Psoas muscle (tissue), 8 donors: ENCODE data around the gene MED13L. TPM values are rescaled to one million over a fixed set of nuclear protein-coding genes. Genes with fewer than 3 reads are reported as not detected.

Source experiments
- ATAC-seq, 4 donors: fragments of 200-7000 bp; cut with Tn5 transposase; one replicate each; pipeline ENCODE4 v1.9.1; 2020; ENCODE audit warnings: moderate library complexity in 3 of 4, mild to moderate bottlenecking in 2 of 4
- DNase-seq, 2 donors: peaks; one replicate each; pipeline ENCODE4 v3.0.0-alpha.2; 2020
- H3K27ac ChIP-seq: fragments of 200-600 bp; one replicate; pipeline ENCODE4 v1.8.0; 2022
- H3K27me3 ChIP-seq, 3 donors: fragments of 200-600 bp in 1 of 3; one replicate each; pipeline versions ENCODE4 v1.6.1 to v1.8.0; 2013 to 2022; ENCODE audit warnings: low read length in 2 of 3, mild to moderate bottlenecking in 2 of 3, moderate library complexity in 1 of 3; ENCODE audit not compliant: insufficient read depth in 3 of 3
- H3K36me3 ChIP-seq, 2 donors: fragments of 200-600 bp in 1 of 2; one replicate each; pipeline versions ENCODE4 v1.6.1 to v1.8.0; 2013 to 2022; ENCODE audit warnings: low read depth in 1 of 2, mild to moderate bottlenecking in 1 of 2, moderate library complexity in 1 of 2; ENCODE audit not compliant: insufficient read depth in 1 of 2
- H3K4me1 ChIP-seq: fragments of 200-600 bp; one replicate; pipeline ENCODE4 v1.8.0; 2022
- H3K4me3 ChIP-seq: fragments of 200-600 bp; one replicate; pipeline ENCODE4 v1.8.0; 2022; ENCODE audit warnings: mild to moderate bottlenecking
- H3K9me3 ChIP-seq: fragments of 200-600 bp; one replicate; pipeline ENCODE4 v1.8.0; 2022
- WGBS, 3 donors: extraction: QIAGEN DNeasy Blood & Tissue Kit; methylation state at CpG; one replicate each; pipeline versions ENCODE4 v1.1.6 to v1.1.7; 2013; 5-methylcytosine and 5-hydroxymethylcytosine counted together
- intact Hi-C, 2 donors: fragments of 100-400 bp; cut with DNase I; formaldehyde crosslinking; loops; one replicate each; pipeline versions ENCODE4 v1.11.0 to v1.14.2; 2022
- polyA plus RNA-seq, 3 donors: library from polyadenylated mRNA; stranded (reverse); fragments of 200-250 nt; gene quantifications; one replicate each; pipeline ENCODE4 v1.2.3, GENCODE V29; 2013
- total RNA-seq, 4 donors: library from RNA; stranded (reverse); fragmentation: NEBNext Ultra II Directional in 2 of 4; extraction: Animal tissue kit (Norgen Biotek cat#: 25700) in 2 of 4; gene quantifications; one replicate each; pipeline versions ENCODE4 v1.2.1 to v1.2.4, GENCODE V29; 2021 to 2023
- TF ChIP-seq, protein P1 (sequence below): fragments of 200-600 bp; IDR thresholded peaks from one replicate; pipeline ENCODE4 v1.8.0; 2022; ENCODE audit warnings: antibody characterized with exemption
- donor health status: healthy with polysubstance abuse.
- donor health status: DM: no; HTN: no; CAD: no; lungs with moderate emphysema.
- donor health status: Bipolar disorder and iron deficiency.
- donor health status: healthy.
- donor health status: DM: yes; HTN: yes; CAD: no.
- donor health status: DM: no; HTN: no; CAD: no.
- donor health status: DM: no; HTN: no; CAD: no.
- donor health status: DM: yes; HTN: yes; CAD: no.

The MED13L gene
- total and polyA plus RNA-seq, 7 donors: 8.9 to 90.5 (median 72.5) TPM

DNA sequence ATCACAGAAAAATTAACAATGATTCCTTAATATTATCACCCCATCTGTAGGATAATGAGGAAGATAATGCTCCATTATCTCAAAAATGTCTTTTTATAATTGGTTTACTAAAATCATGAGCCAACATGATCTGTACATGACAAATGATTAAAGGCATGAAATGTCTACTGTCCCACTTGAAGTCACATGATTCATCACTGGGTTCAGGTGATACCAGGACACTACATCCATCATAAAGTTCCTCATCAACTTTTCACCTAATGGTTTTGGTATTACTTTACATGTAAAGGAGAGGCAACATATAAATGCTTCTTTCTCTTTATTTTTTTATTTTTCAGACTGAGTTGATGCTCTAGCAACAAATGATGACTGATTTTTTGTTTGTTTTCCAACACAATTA lies 313.3 kb downstream of the MED13L start:
- intact Hi-C loops: no loop called here
- ATAC-seq: no peak
- no peaks in the 10 kb centered on the region for H3K27me3 ChIP-seq
- no peak overlapping the region for H3K4me3 ChIP-seq
- H3K36me3 ChIP-seq: peaks cover 19 to 95% of the 10 kb centered on the region in 2 donors
- H3K27ac ChIP-seq: no peak overlapping the region
- TF ChIP-seq, protein P1, sequence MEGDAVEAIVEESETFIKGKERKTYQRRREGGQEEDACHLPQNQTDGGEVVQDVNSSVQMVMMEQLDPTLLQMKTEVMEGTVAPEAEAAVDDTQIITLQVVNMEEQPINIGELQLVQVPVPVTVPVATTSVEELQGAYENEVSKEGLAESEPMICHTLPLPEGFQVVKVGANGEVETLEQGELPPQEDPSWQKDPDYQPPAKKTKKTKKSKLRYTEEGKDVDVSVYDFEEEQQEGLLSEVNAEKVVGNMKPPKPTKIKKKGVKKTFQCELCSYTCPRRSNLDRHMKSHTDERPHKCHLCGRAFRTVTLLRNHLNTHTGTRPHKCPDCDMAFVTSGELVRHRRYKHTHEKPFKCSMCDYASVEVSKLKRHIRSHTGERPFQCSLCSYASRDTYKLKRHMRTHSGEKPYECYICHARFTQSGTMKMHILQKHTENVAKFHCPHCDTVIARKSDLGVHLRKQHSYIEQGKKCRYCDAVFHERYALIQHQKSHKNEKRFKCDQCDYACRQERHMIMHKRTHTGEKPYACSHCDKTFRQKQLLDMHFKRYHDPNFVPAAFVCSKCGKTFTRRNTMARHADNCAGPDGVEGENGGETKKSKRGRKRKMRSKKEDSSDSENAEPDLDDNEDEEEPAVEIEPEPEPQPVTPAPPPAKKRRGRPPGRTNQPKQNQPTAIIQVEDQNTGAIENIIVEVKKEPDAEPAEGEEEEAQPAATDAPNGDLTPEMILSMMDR: no peak
- DNase-seq: no peak
- no peaks in the 10 kb centered on the region for H3K9me3 ChIP-seq
- no peaks in the 10 kb centered on the region for H3K4me1 ChIP-seq

DNA sequence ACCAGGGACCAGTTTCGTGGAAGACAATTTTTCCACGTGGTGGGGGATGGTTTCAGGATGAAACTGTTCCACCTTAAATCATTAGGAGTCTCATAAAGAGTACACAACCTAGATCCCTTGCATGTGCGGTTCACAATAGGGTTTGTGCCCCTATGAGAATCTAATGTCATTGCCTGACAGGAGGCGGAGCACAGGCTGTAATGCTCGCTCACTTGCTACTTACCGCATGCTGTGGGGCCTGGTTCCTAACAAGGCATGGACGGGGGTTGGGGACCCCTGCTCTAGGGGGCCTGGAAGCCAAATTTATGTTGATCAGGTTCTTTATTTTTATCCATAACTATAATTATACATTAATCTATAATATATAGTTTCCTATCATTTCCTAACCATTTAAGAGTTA lies 315.3 kb downstream of the MED13L start:
- TF ChIP-seq, protein P1: no peak
- DNase-seq (no peak), ATAC-seq (no peak)
- intact Hi-C loops: no loop called here
- Histone ChIP-seq H3K4me1 (no peaks in the 10 kb centered on the region), H3K27ac (no peak overlapping the region), H3K27me3 (no peaks in the 10 kb centered on the region), H3K4me3 (no peak overlapping the region), H3K36me3 (peaks cover 22 to 87% of the 10 kb centered on the region in 2 donors), H3K9me3 (no peaks in the 10 kb centered on the region)
- 81 to 87% (median 84%) methylated on average over 7 of the region's 7 CpGs for WGBS, 3 donors

DNA sequence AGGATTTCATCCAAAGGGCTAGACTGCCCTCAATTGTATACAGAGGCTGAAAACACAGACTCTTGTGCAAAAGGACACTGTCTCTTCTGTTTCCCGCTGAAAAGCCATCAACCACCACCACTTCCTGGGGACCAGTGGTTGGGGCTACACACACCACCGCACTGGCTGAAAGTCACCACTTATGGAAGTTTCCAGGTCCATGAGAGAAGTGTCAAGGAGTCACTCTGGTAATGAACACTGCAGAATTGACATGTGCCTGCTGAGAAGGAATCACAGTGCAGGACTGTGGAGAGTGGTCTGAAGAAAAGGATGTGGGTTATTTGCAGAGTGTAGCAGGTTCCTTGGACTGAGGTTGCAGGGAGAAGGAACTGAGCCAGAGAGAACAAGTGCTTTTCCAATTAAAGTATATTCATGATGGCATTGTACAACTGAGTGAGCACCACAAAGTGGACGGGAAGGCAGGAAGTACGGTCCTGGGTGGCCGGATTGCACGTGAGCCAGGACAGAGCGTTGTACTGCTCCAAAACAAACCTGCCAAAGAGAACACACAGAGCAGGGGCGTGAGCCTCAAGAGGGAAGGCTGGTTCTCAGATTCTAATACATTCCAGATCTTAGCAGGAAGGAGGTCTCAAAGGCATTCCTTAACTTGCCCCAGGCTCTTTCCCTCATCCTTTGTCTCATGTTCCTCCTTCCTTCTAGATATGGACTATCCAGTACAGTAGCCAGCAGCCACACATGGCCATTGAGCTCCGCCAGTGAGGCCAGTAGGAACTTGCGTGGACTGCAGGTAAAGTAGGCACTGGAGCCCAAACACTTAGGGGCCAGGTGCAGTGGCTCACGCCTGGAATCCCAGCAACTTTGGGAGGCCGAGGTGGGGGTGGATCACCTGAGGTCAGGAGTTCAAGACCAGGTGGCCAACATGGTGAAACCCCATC lies 316.4 kb downstream of the MED13L start:
- intact Hi-C loops: no loop called here
- no peaks in the 10 kb centered on the region for H3K9me3 ChIP-seq
- 81 to 88% (median 88%) methylated on average over 12 of the region's 12 CpGs for WGBS, 3 donors
- H3K27me3 ChIP-seq: no peaks in the 10 kb centered on the region
- H3K36me3 ChIP-seq: peaks cover 21 to 84% of the 10 kb centered on the region in 2 donors
- H3K4me3 ChIP-seq: no peak overlapping the region
- no peak for DNase-seq
- TF ChIP-seq, protein P1: no peak
- no peak overlapping the region for H3K27ac ChIP-seq
- H3K4me1 ChIP-seq: no peaks in the 10 kb centered on the region
- ATAC-seq: peak in 1 of 4 donors; percentile 33

DNA sequence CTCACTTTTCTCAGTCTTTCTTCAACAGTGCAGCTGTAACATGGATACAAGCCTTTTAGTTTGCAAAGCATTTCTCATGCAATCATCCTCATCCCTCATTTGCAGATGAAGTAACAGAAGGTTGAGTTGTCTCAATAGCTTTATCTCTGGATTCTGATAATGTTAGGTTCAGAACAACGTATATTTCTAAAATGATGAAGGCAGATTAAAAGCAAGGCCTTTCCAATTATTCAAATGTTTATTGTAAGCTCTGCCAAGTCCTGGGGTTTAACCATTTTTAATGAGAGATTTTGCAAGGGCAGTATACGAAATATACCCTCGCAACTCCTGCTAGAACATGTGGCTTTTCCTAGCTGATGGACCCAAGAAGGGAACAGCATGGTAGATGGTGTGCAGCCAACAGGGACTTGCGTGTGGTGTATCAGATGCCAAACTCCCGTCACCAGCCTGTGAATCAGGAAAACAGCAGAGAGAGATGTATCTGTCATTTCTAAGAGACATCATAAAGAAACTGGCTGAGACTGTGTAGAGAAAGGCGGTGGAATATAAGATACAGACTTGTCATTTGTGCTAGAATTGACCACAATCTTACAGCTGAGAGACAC lies 319.7 kb downstream of the MED13L start:
- Histone ChIP-seq H3K27ac (no peak overlapping the region), H3K9me3 (no peaks in the 10 kb centered on the region), H3K36me3 (peaks cover 13 to 51% of the 10 kb centered on the region in 2 donors), H3K4me3 (no peak overlapping the region), H3K27me3 (no peaks in the 10 kb centered on the region), H3K4me1 (peaks cover 11% of the 10 kb centered on the region)
- intact Hi-C loops: no loop called here
- TF ChIP-seq, protein P1: no peak
- DNase-seq: no peak
- WGBS, 3 donors: 85 to 92% (median 87%) methylated on average over 6 of the region's 6 CpGs
- no peak for ATAC-seq
